Osteoblast (primary cell): Measurements from ENCODE around the gene ART3. TPM values are rescaled to one million over a fixed set of nuclear protein-coding genes. Genes with fewer than 3 reads are reported as not detected.

ENCODE experiments used
- DNase-seq: peaks from one replicate; pipeline ENCODE4 v3.0.0; 2011; ENCODE audit warnings: low spot score, mixed read lengths; ENCODE audit not compliant: insufficient read length; ENCODE audit errors: missing footprints
- H2AFZ ChIP-seq: 2 replicates; pipeline ENCODE4 v1.6.0; 2011; ENCODE audit warnings: mild to moderate bottlenecking, low read length
- H3K27ac ChIP-seq: 2 replicates; pipeline ENCODE4 v1.5.1; 2011; ENCODE audit warnings: mild to moderate bottlenecking, low read depth, low read length, moderate library complexity
- H3K27me3 ChIP-seq: 2 replicates; pipeline ENCODE4 v1.6.0; 2012; ENCODE audit warnings: mild to moderate bottlenecking, control low read depth, inconsistent platforms, low read length, moderate library complexity; ENCODE audit not compliant: insufficient read depth
- H3K36me3 ChIP-seq: 2 replicates; pipeline ENCODE4 v1.5.1; 2011; ENCODE audit warnings: mild to moderate bottlenecking, low read length, control low read depth, moderate library complexity; ENCODE audit not compliant: insufficient read depth
- H3K4me1 ChIP-seq: 2 replicates; pipeline ENCODE4 v1.5.1; 2011; ENCODE audit warnings: mild to moderate bottlenecking, low read length, control low read depth, moderate library complexity; ENCODE audit not compliant: insufficient read depth
- H3K4me2 ChIP-seq: 2 replicates; pipeline ENCODE4 v1.6.0; 2011; ENCODE audit warnings: mild to moderate bottlenecking, low read length; ENCODE audit not compliant: insufficient read depth
- H3K4me3 ChIP-seq: fragments of 200-600 bp; sonication (generic); 3 replicates; pipeline ENCODE4 v1.5.1; 2012; ENCODE audit warnings: mild to moderate bottlenecking, low read length, inconsistent platforms; ENCODE audit not compliant: insufficient read depth
- H3K79me2 ChIP-seq: 2 replicates; pipeline ENCODE4 v1.6.0; 2012; ENCODE audit warnings: mild to moderate bottlenecking, low read length, control low read depth, inconsistent platforms; ENCODE audit not compliant: insufficient read depth
- H3K9me3 ChIP-seq: 2 replicates; pipeline ENCODE4 v1.5.1; 2011; ENCODE audit warnings: low read depth, low read length, control low read depth
- H4K20me1 ChIP-seq: 2 replicates; pipeline ENCODE4 v1.6.0; 2012; ENCODE audit warnings: mild to moderate bottlenecking, low read length, control low read depth; ENCODE audit not compliant: insufficient read depth
- CTCF ChIP-seq: IDR thresholded peaks from 2 replicates; pipeline ENCODE4 v1.5.1; 2011; ENCODE audit warnings: mild to moderate bottlenecking, low read depth, low read length, moderate library complexity; ENCODE audit errors: extremely low read depth
- total RNA-seq: library from RNA; depleted of rRNA; stranded (reverse); fragments of >200 nt; gene quantifications from 2 replicates; pipeline ENCODE4 v1.2.3, GENCODE V29; 2012

ART3 gene
- total RNA-seq, 1 donor = under 0.01 TPM

DNA sequence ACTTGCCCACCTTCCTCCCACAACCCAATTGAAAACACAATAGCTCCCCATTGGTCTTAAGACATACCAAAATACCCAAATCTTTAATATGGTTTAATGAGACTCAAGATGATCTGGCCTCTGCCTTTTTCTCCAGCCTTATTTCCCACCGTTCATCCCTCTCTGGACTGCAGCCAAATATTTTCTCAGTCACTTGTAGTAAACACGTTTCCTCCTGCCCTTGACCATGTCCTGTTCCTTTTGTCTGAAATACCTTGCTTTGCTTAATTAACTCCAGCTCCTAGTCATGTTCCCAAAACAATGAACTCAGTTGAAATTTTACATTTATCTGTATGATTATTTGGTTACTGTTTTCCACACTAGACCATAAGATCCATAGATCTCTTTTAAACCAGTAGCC is 82.1 kb downstream of the ART3 start:
- Histone ChIP-seq H4K20me1 (no peaks in the 10 kb centered on the region), H3K27ac (no peak overlapping the region), H3K4me1 (no peaks in the 10 kb centered on the region), H3K79me2 (no peaks in the 10 kb centered on the region), H3K27me3 (no peaks in the 10 kb centered on the region), H3K9me3 (no peaks in the 10 kb centered on the region), H2AFZ (no peak overlapping the region), H3K4me3 (no peak overlapping the region), H3K36me3 (peaks cover 27% of the 10 kb centered on the region), H3K4me2 (no peak overlapping the region)
- TF ChIP-seq CTCF = no peak
- no peak for DNase-seq

GRCh38 chr4:76160355-76160754 is 85.8 kb downstream of the ART3 start:
- H3K27me3 ChIP-seq = no peaks in the 10 kb centered on the region
- no peak for TF ChIP-seq CTCF
- H2AFZ ChIP-seq = no peak overlapping the region
- H3K4me3 ChIP-seq = no peak overlapping the region
- no peaks in the 10 kb centered on the region for H3K4me1 ChIP-seq
- H3K27ac ChIP-seq = no peak overlapping the region
- no peak for DNase-seq
- H3K9me3 ChIP-seq = no peaks in the 10 kb centered on the region
- H3K36me3 ChIP-seq = peaks cover 53% of the 10 kb centered on the region
- no peaks in the 10 kb centered on the region for H4K20me1 ChIP-seq
- no peaks in the 10 kb centered on the region for H3K79me2 ChIP-seq
- no peak overlapping the region for H3K4me2 ChIP-seq

Other genes with a start within 250 kb of the ART3 start
- gene PPEF2, start 172.3 kb upstream of the ART3 start, total RNA-seq = not detected in 2 replicates
- 25.6 and 27.9 TPM in 2 replicates for gene NAAA, start 133.7 kb upstream of the ART3 start, total RNA-seq
- gene SDAD1, start 83.8 kb upstream of the ART3 start, total RNA-seq = 36.2 and 41.5 TPM in 2 replicates
- gene CXCL9, start 67.2 kb upstream of the ART3 start, total RNA-seq = not detected in 2 replicates
- gene CXCL10, start 51.2 kb upstream of the ART3 start, total RNA-seq = not detected in 2 replicates
- not detected in 2 replicates for gene CXCL11, start 38.6 kb upstream of the ART3 start, total RNA-seq
- 51.9 and 52.8 TPM in 2 replicates for gene NUP54, start 73.7 kb downstream of the ART3 start, total RNA-seq
- 200 and 216 TPM in 2 replicates for gene SCARB2, start 139.1 kb downstream of the ART3 start, total RNA-seq
- under 0.01 and 0.36 TPM in 2 replicates for gene FAM47E, start 177.0 kb downstream of the ART3 start, total RNA-seq
- gene STBD1, start 232.0 kb downstream of the ART3 start, total RNA-seq = 3.6 and 6.5 TPM in 2 replicates